GM12878 (cell line): ENCODE measurements around the gene NT5C3B. TPM values are rescaled to one million over a fixed set of nuclear protein-coding genes. Genes with fewer than 3 reads are reported as not detected.
A peak's percentile ranks its signal among the peaks of the same experiment; 100 is the strongest.

Experiments
- BACH1 ChIP-seq: fragments of 450-650 bp; IDR thresholded peaks from 2 replicates; pipeline ENCODE4 v1.6.1; 2017; ENCODE audit warnings: mild to moderate bottlenecking, borderline replicate concordance
- BHLHE40 ChIP-seq, 2 experiments: fragments of 450-650 bp in 1 of 2; IDR thresholded peaks; 2 replicates each; pipeline ENCODE4 v1.6.1; 2011 to 2017; ENCODE audit warnings: low read depth in 2 of 2, borderline replicate concordance in 1 of 2, improper control_type of control experiment in 1 of 2, low read length in 1 of 2, mild to moderate bottlenecking in 1 of 2
- CBX5 ChIP-seq: sonication (generic); IDR thresholded peaks from 2 replicates; pipeline ENCODE4 v1.6.1; 2016; ENCODE audit warnings: low read depth, moderate library complexity, mild to moderate bottlenecking, inconsistent platforms
- CREB1 ChIP-seq: IDR thresholded peaks from 2 replicates; pipeline ENCODE4 v1.6.1; 2012; ENCODE audit warnings: low read depth, mild to moderate bottlenecking, inconsistent platforms
- EZH2 ChIP-seq: IDR thresholded peaks from 2 replicates; pipeline ENCODE4 v1.6.1; 2012; ENCODE audit warnings: low read depth, mild to moderate bottlenecking, control low read depth, inconsistent platforms, low read length, borderline replicate concordance; ENCODE audit not compliant: control insufficient read depth
- IKZF1 ChIP-seq: fragments of 450-650 bp; conservative IDR thresholded peaks from 2 replicates; pipeline ENCODE4 v1.6.1; 2017; ENCODE audit warnings: antibody characterized with exemption, mild to moderate bottlenecking
- MXI1 ChIP-seq: fragments of 150-350 bp; IDR thresholded peaks from 2 replicates; pipeline ENCODE4 v1.6.1; 2011; ENCODE audit warnings: low read depth, mild to moderate bottlenecking, inconsistent platforms, low read length, improper control_type of control experiment
- MYC ChIP-seq: IDR thresholded peaks from 2 replicates; pipeline ENCODE4 v1.6.1; 2011; ENCODE audit warnings: mild to moderate bottlenecking, low read length, moderate library complexity, inconsistent platforms; ENCODE audit not compliant: insufficient read depth, insufficient replicate concordance, insufficient read length, severe bottlenecking
- NR2C1 ChIP-seq: fragments of 450-650 bp; IDR thresholded peaks from 2 replicates; pipeline ENCODE4 v1.6.1; 2017; ENCODE audit warnings: antibody characterized with exemption, mild to moderate bottlenecking, moderate library complexity
- NRF1 ChIP-seq: conservative IDR thresholded peaks from 2 replicates; pipeline ENCODE4 v1.6.1; 2011; ENCODE audit warnings: mild to moderate bottlenecking, low read depth, low read length, improper control_type of control experiment
- POLR2AphosphoS2 ChIP-seq: IDR thresholded peaks from 2 replicates; pipeline ENCODE4 v1.6.1; 2011; ENCODE audit warnings: low read depth, mild to moderate bottlenecking, low read length, improper control_type of control experiment, moderate library complexity
- POLR2AphosphoS5 ChIP-seq: IDR thresholded peaks from 2 replicates; pipeline ENCODE4 v1.6.1; 2011; ENCODE audit warnings: mild to moderate bottlenecking, low read length, inconsistent platforms
- POU2F2 ChIP-seq: IDR thresholded peaks from 3 replicates; pipeline ENCODE4 v1.6.1; 2011; ENCODE audit warnings: low read depth, mild to moderate bottlenecking, low read length, borderline replicate concordance
- RFX5 ChIP-seq: IDR thresholded peaks from 2 replicates; pipeline ENCODE4 v1.6.1; 2011; ENCODE audit warnings: low read depth, low read length, improper control_type of control experiment
- SIN3A ChIP-seq: IDR thresholded peaks from 2 replicates; pipeline ENCODE4 v1.6.1; 2012; ENCODE audit warnings: low read depth, low read length, improper control_type of control experiment
- SMARCA5 ChIP-seq: fragments of 450-650 bp; IDR thresholded peaks from 2 replicates; pipeline ENCODE4 v1.6.1; 2017; ENCODE audit warnings: mild to moderate bottlenecking
- SPI1 ChIP-seq: IDR thresholded peaks from 2 replicates; pipeline ENCODE4 v1.6.1; 2011; ENCODE audit warnings: low read depth, mild to moderate bottlenecking, low read length, moderate library complexity, borderline replicate concordance; ENCODE audit not compliant: insufficient read depth
- SREBF1 ChIP-seq: IDR thresholded peaks from 2 replicates; pipeline ENCODE4 v1.6.1; 2012; ENCODE audit warnings: mild to moderate bottlenecking, low read length
- TAF1 ChIP-seq: IDR thresholded peaks from 2 replicates; pipeline ENCODE4 v1.6.1; 2011; ENCODE audit warnings: mild to moderate bottlenecking, low read depth, low read length, borderline replicate concordance
- polyA plus RNA-seq, 11 experiments: library from polyadenylated mRNA; depleted of rRNA in 4 of 11; unstranded in 6 of 11; stranded (reverse) in 5 of 11; fragments of >200 nt; fragmentation: Nextera tagmentation in 4 of 11; fragmentation: Illumina TruSeq in 1 of 11; extraction: Ambion mirVana in 4 of 11; extraction: Trizol in 1 of 11; gene quantifications; 1 replicate in 1 of 11; 2 replicates in 10 of 11; pipeline versions ENCODE4 v1.2.1 to v1.2.3, GENCODE V29; 2011 to 2016; ENCODE audit warnings: inconsistent platforms in 2 of 11, missing spikeins in 2 of 11, low read depth in 1 of 11
- total RNA-seq, 4 experiments: library from RNA; depleted of rRNA in 3 of 4; stranded (reverse); fragments of >200 nt in 3 of 4; fragmentation: Illumina TruSeq in 1 of 4; extraction: Trizol in 1 of 4; gene quantifications; 2 replicates each; pipeline versions ENCODE4 v1.2.1 to v1.2.3, GENCODE V29; 2013 to 2021
- TF ChIP-seq, protein P1 (sequence below): IDR thresholded peaks from 2 replicates; pipeline ENCODE4 v1.6.1; 2011; ENCODE audit warnings: mild to moderate bottlenecking, low read depth, low read length, moderate library complexity; ENCODE audit not compliant: insufficient replicate concordance
- TF ChIP-seq, protein P2 (sequence below): fragments of 450-650 bp; IDR thresholded peaks from 2 replicates; pipeline ENCODE4 v1.6.1; 2017; ENCODE audit warnings: low read depth, mild to moderate bottlenecking, moderate library complexity
- TF ChIP-seq, protein P3 (sequence below): IDR thresholded peaks from 2 replicates; pipeline ENCODE4 v1.6.1; 2011; ENCODE audit warnings: low read depth, low read length, improper control_type of control experiment, borderline replicate concordance
- TF ChIP-seq, protein P4 (sequence below): IDR thresholded peaks from 2 replicates; pipeline ENCODE4 v1.6.1; 2011; ENCODE audit warnings: low read depth, mild to moderate bottlenecking, low read length, moderate library complexity, borderline replicate concordance; ENCODE audit errors: extremely low read depth

NT5C3B gene
- total and polyA plus RNA-seq, 10 of the 15 experiments (the other 5 are each of a cell fraction or from before 2014, with no cell fraction given), result 0.52 to 64.6 (median 41.0) TPM

DNA sequence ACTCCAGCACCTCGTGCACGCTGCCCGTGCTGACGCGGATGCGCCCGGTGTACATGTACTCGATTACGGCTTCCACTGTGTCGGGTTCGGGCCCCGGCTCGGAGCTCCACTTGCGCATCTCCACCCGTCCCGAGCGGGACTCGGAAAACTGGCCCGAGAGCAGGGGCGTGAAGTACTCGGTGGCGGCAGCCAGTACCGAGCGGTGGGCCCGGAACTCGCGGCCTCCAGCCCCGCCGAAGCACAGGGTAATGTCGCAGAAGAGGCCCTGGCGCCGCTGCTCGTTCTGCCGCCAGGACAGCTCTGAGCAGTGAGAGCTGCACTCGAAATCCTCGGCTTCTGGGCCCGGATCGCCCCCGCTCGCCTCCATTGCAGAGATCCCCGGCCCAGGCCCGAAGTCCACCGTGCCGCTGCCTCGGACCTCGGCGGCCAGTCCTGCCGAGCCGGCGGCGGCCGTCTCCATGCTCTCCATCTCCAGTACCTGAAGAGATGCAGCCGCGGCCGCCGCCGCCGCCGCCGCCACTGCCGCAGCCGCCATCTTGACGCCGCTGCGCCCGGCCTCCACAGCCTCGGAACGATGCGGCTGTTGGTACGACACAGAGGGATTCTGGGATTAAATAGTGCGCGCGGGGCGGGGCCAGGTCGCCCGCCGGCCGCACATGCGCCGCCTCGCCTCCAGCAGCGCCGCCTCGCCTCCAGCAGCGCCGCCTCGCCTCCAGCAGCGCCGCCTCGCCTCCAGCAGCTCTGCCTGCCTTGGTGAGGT lies 29.0 kb upstream of the NT5C3B start, which contains the start of gene KLHL11 (continued):
- TF ChIP-seq SMARCA5, result peak; percentile 77; the same call in 1 of the 2 replicates
- no peak for TF ChIP-seq CBX5
- peak; percentile 71 for TF ChIP-seq POLR2AphosphoS5
- peak; percentile 27; the same call in 1 of the 2 replicates for TF ChIP-seq RFX5
- TF ChIP-seq EZH2, result no peak
- TF ChIP-seq, protein P1, sequence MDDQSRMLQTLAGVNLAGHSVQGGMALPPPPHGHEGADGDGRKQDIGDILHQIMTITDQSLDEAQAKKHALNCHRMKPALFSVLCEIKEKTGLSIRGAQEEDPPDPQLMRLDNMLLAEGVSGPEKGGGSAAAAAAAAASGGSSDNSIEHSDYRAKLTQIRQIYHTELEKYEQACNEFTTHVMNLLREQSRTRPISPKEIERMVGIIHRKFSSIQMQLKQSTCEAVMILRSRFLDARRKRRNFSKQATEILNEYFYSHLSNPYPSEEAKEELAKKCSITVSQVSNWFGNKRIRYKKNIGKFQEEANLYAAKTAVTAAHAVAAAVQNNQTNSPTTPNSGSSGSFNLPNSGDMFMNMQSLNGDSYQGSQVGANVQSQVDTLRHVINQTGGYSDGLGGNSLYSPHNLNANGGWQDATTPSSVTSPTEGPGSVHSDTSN, result peak; percentile 6
- TF ChIP-seq, protein P2, sequence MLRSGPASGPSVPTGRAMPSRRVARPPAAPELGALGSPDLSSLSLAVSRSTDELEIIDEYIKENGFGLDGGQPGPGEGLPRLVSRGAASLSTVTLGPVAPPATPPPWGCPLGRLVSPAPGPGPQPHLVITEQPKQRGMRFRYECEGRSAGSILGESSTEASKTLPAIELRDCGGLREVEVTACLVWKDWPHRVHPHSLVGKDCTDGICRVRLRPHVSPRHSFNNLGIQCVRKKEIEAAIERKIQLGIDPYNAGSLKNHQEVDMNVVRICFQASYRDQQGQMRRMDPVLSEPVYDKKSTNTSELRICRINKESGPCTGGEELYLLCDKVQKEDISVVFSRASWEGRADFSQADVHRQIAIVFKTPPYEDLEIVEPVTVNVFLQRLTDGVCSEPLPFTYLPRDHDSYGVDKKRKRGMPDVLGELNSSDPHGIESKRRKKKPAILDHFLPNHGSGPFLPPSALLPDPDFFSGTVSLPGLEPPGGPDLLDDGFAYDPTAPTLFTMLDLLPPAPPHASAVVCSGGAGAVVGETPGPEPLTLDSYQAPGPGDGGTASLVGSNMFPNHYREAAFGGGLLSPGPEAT, result no peak
- peak; percentile 67 for TF ChIP-seq NRF1
- TF ChIP-seq IKZF1, result peak; percentile 70
- TF ChIP-seq POU2F2, result peak; percentile 58; the same call in 1 of the 3 replicates
- peak; percentile 70; the same call in 1 of the 2 replicates for TF ChIP-seq CREB1
- 0 out of 2 replicates have a peak, but pooled peaks have one; percentile 20 for TF ChIP-seq NR2C1
- TF ChIP-seq BHLHE40 (IDR thresholded peaks at IDR 0.05; ENCODE audit: borderline replicate concordance in 1 of 2, low read depth in 2 of 2, low read length in 1 of 2), result peak; percentile 52; a peak in 3 of 4 replicates
- TF ChIP-seq TAF1, result peak; percentile 97; the same call in 1 of the 2 replicates
- peak; percentile 47; the same call in 1 of the 2 replicates for TF ChIP-seq MXI1
- TF ChIP-seq SPI1, result no peak
- peak; percentile 35 for TF ChIP-seq MYC
- TF ChIP-seq BACH1, result peak; percentile 66
- no peak for TF ChIP-seq SREBF1
- TF ChIP-seq SIN3A, result peak; percentile 30; the same call in 1 of the 2 replicates
- TF ChIP-seq POLR2AphosphoS2, result 0 out of 2 replicates have a peak, but pooled peaks have one; percentile 42
- TF ChIP-seq, protein P3, sequence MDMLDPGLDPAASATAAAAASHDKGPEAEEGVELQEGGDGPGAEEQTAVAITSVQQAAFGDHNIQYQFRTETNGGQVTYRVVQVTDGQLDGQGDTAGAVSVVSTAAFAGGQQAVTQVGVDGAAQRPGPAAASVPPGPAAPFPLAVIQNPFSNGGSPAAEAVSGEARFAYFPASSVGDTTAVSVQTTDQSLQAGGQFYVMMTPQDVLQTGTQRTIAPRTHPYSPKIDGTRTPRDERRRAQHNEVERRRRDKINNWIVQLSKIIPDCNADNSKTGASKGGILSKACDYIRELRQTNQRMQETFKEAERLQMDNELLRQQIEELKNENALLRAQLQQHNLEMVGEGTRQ, result no peak
- TF ChIP-seq, protein P4, sequence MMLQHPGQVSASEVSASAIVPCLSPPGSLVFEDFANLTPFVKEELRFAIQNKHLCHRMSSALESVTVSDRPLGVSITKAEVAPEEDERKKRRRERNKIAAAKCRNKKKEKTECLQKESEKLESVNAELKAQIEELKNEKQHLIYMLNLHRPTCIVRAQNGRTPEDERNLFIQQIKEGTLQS, result no peak
